Myocyte (in vitro differentiated cells): Measurements from ENCODE around the gene PAIP2. TPM values are rescaled to one million over a fixed set of nuclear protein-coding genes. Genes with fewer than 3 reads are reported as not detected.

Experiments used
- DNase-seq: peaks from one replicate; pipeline ENCODE4 v3.0.0-alpha.2; 2012; ENCODE audit warnings: low read depth
- polyA plus RNA-seq: library from polyadenylated mRNA; unstranded; fragments of >200 nt; gene quantifications from one replicate; pipeline ENCODE4 v1.2.1, GENCODE V29; 2012; ENCODE audit warnings: missing spikeins
- total RNA-seq: library from RNA; depleted of rRNA; stranded (reverse); fragments of >200 nt; gene quantifications from 2 replicates; pipeline ENCODE4 v1.2.3, GENCODE V29; 2014

The PAIP2 gene
- total RNA-seq: 110 and 111 TPM in 2 replicates
- polyA plus RNA-seq: 71.0 TPM

- DNase-seq: peak; percentile 97
Observed at GRCh38 chr5:139341689-139342422, at the start of gene PAIP2. Gene PAIP2 (plus strand): TSS chr5:139341854. CDS start chr5:139363785, 21,931 bp downstream.

GRCh38 chr5:139293202-139293506, 48.5 kb upstream of the PAIP2 start:
- no peak for DNase-seq

- DNase-seq: peak; percentile 97
Observed at GRCh38 chr5:139293507-139294373, 47.9 kb upstream of the PAIP2 start, which contains the start of gene MATR3. Gene MATR3 (plus strand): TSS chr5:139293740. CDS start chr5:139307416, 13,676 bp downstream.

- peak; percentile 89 for DNase-seq
Observed at GRCh38 chr5:139294374-139295165, 47.1 kb upstream of the PAIP2 start.

GRCh38 chr5:139295346-139296057, 46.2 kb upstream of the PAIP2 start:
- DNase-seq: peak; percentile 31

- DNase-seq: no peak
Observed at GRCh38 chr5:139296198-139296597, 45.5 kb upstream of the PAIP2 start.

- DNase-seq: no peak
Observed at GRCh38 chr5:139296862-139297326, 44.8 kb upstream of the PAIP2 start.

GRCh38 chr5:139297439-139298133, 44.1 kb upstream of the PAIP2 start:
- no peak for DNase-seq

GRCh38 chr5:139298242-139298641, 43.4 kb upstream of the PAIP2 start:
- DNase-seq: no peak

- DNase-seq: no peak
Observed at GRCh38 chr5:139299486-139299885, 42.2 kb upstream of the PAIP2 start.

GRCh38 chr5:139301808-139302499, 39.7 kb upstream of the PAIP2 start:
- peak; percentile 21 for DNase-seq

- DNase-seq: no peak
Observed at GRCh38 chr5:139304391-139305324, 37.0 kb upstream of the PAIP2 start.

GRCh38 chr5:139306197-139306596, 35.5 kb upstream of the PAIP2 start:
- DNase-seq: no peak

- DNase-seq: no peak
Observed at GRCh38 chr5:139306628-139307379, 34.9 kb upstream of the PAIP2 start.

GRCh38 chr5:139308797-139309196, 32.9 kb upstream of the PAIP2 start:
- DNase-seq: no peak

GRCh38 chr5:139310715-139311186, 30.9 kb upstream of the PAIP2 start:
- peak; percentile 17 for DNase-seq

- DNase-seq: no peak
Observed at GRCh38 chr5:139312075-139312474, 29.6 kb upstream of the PAIP2 start.
